CD14-positive monocyte (primary cell): ENCODE data around the gene NDUFS6. TPM values are rescaled to one million over a fixed set of nuclear protein-coding genes. Genes with fewer than 3 reads are reported as not detected.

Experiments
- DNase-seq, 3 donors: peaks; one replicate each; pipeline ENCODE4 v3.0.0-alpha.2; 2011 to 2022
- H2AFZ ChIP-seq: 2 replicates; pipeline ENCODE4 v1.6.0; 2012; ENCODE audit warnings: mild to moderate bottlenecking, low read depth, low read length, inconsistent platforms; ENCODE audit not compliant: insufficient read depth, poor library complexity, severe bottlenecking
- H3K27ac ChIP-seq, 2 donors: 1 replicate in 1 of 2; 2 replicates in 1 of 2; pipeline ENCODE4 v1.5.1; 2012 to 2013; ENCODE audit warnings: low read length in 2 of 2, control low read depth in 1 of 2, inconsistent platforms in 1 of 2, low read depth in 1 of 2, mild to moderate bottlenecking in 1 of 2
- H3K27me3 ChIP-seq, 2 donors: one replicate each; pipeline versions ENCODE4 v1.6.0 to v1.6.1; 2011 to 2013; ENCODE audit warnings: low read length in 2 of 2; ENCODE audit not compliant: control insufficient read depth in 2 of 2, insufficient read depth in 2 of 2
- H3K36me3 ChIP-seq, 2 donors: replicated peaks in 1 of 2; 1 replicate in 1 of 2; 2 replicates in 1 of 2; pipeline versions ENCODE4 v1.5.1 to v1.6.1; 2012 to 2013; ENCODE audit warnings: low read length in 2 of 2, control low read depth in 1 of 2, inconsistent platforms in 1 of 2, mild to moderate bottlenecking in 1 of 2; ENCODE audit not compliant: insufficient read depth in 2 of 2, control insufficient read depth in 1 of 2
- H3K4me1 ChIP-seq, 2 donors: 1 replicate in 1 of 2; 2 replicates in 1 of 2; pipeline versions ENCODE4 v1.5.1 to v1.6.1; 2012 to 2013; ENCODE audit warnings: low read length in 2 of 2, control low read depth in 1 of 2, inconsistent platforms in 1 of 2, mild to moderate bottlenecking in 1 of 2, moderate library complexity in 1 of 2; ENCODE audit not compliant: insufficient read depth in 2 of 2, control insufficient read depth in 1 of 2
- H3K4me2 ChIP-seq: replicated peaks from 2 replicates; pipeline ENCODE3; 2012; ENCODE audit warnings: low read length, moderate library complexity, mild to moderate bottlenecking; ENCODE audit not compliant: poor library complexity, severe bottlenecking; ENCODE audit errors: extremely low read depth
- H3K4me3 ChIP-seq, 3 experiments: fragments of 200-600 bp in 1 of 3; sonication (generic) in 1 of 3; replicated peaks in 1 of 3; 1 replicate in 2 of 3; 2 replicates in 1 of 3; pipeline ENCODE4 v1.5.1; 2011 to 2013; ENCODE audit warnings: low read length in 3 of 3, mild to moderate bottlenecking in 3 of 3, control low read depth in 2 of 3, low read depth in 2 of 3, inconsistent platforms in 1 of 3, moderate library complexity in 1 of 3
- H3K79me2 ChIP-seq: 2 replicates; pipeline ENCODE4 v1.6.0; 2012; ENCODE audit warnings: mild to moderate bottlenecking, control low read depth, inconsistent platforms, low read length, moderate library complexity; ENCODE audit not compliant: insufficient read depth
- H3K9ac ChIP-seq: 2 replicates; pipeline ENCODE4 v1.6.0; 2017; ENCODE audit warnings: low read length, mild to moderate bottlenecking; ENCODE audit not compliant: insufficient read depth, poor library complexity, severe bottlenecking
- H3K9me3 ChIP-seq, 2 donors: replicated peaks in 1 of 2; 1 replicate in 1 of 2; 2 replicates in 1 of 2; pipeline versions ENCODE4 v1.5.1 to v1.6.1; 2012 to 2013; ENCODE audit warnings: low read length in 2 of 2, control low read depth in 1 of 2; ENCODE audit not compliant: control insufficient read depth in 1 of 2, insufficient read depth in 1 of 2
- H4K20me1 ChIP-seq: 2 replicates; pipeline ENCODE4 v1.6.0; 2012; ENCODE audit warnings: mild to moderate bottlenecking, low read length, control low read depth, moderate library complexity; ENCODE audit not compliant: insufficient read depth
- H3K27ac Mint-ChIP-seq, 7 donors: one replicate each; pipeline ENCODE4 v1.8.0; 2020; ENCODE audit warnings: mild to moderate bottlenecking in 7 of 7, mixed read lengths in 7 of 7, moderate library complexity in 6 of 7, inconsistent platforms in 2 of 7
- H3K27me3 Mint-ChIP-seq, 3 donors: one replicate each; pipeline ENCODE4 v1.8.0; 2021 to 2022; ENCODE audit warnings: low read depth in 3 of 3, mild to moderate bottlenecking in 3 of 3, mixed read lengths in 3 of 3, moderate library complexity in 3 of 3, inconsistent platforms in 1 of 3
- H3K36me3 Mint-ChIP-seq, 2 donors: one replicate each; pipeline ENCODE4 v1.8.0; 2020; ENCODE audit warnings: mixed read lengths in 2 of 2, inconsistent platforms in 1 of 2, mild to moderate bottlenecking in 1 of 2
- H3K4me1 Mint-ChIP-seq: one replicate; pipeline ENCODE4 v1.8.0; 2020; ENCODE audit warnings: mild to moderate bottlenecking, mixed read lengths
- H3K4me3 Mint-ChIP-seq, 2 donors: one replicate each; pipeline ENCODE4 v1.8.0; 2020; ENCODE audit warnings: mild to moderate bottlenecking in 2 of 2, mixed read lengths in 2 of 2, moderate library complexity in 1 of 2
- H3K9me3 Mint-ChIP-seq, 7 donors: one replicate each; pipeline ENCODE4 v1.8.0; 2020 to 2022; ENCODE audit warnings: mixed read lengths in 7 of 7, mild to moderate bottlenecking in 6 of 7, moderate library complexity in 6 of 7, inconsistent platforms in 2 of 7
- WGBS: methylation state at CpG from one replicate; pipeline ENCODE4 v1.1.5; 2013; ENCODE audit warnings: missing lambda C conversion rate; ENCODE audit not compliant: insufficient coverage; 5-methylcytosine and 5-hydroxymethylcytosine counted together
- intact Hi-C, 2 donors: fragments of 100-400 bp; cut with micrococcal nuclease; formaldehyde crosslinking; loops; one replicate each; pipeline versions ENCODE4 v1.15.0 to v1.15.1; 2023
- polyA plus RNA-seq, 3 donors: library from polyadenylated mRNA; depleted of rRNA in 1 of 3; unstranded in 2 of 3; stranded (reverse) in 1 of 3; fragments of 300-500 nt in 2 of 3; fragments of >200 nt in 1 of 3; fragmentation: Illumina TruSeq in 2 of 3; gene quantifications; 1 replicate in 2 of 3; 2 replicates in 1 of 3; pipeline ENCODE4 v1.2.3, GENCODE V29; 2012 to 2021
- TF ChIP-seq, protein P1 (sequence below): fragments of 200-600 bp; IDR thresholded peaks from one replicate; pipeline ENCODE4 v1.8.0; 2022; ENCODE audit warnings: antibody characterized with exemption, mild to moderate bottlenecking

Gene NDUFS6
- polyA plus RNA-seq, 3 donors = 20.5 to 62.3 (median 62.2) TPM

DNA sequence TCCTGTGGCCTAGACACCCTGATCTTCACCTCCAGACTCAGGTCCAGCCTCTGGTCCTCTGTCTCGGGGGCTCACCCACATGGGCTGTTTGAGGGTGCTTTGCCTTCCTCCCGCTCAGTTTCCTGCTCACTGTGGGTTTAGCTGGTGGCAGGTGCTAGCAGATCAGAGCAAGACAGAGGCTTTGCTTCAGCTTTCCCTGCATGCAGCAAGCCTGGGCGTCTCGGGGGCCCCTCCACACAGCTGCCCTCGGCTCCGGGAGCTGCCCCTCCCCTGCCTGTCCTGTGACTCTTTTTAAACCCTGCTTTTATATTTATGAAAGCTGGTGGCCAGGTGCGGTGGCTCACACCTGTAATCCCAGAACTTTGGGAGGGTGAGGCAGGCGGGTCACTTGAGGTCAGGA, 16.1 kb upstream of the NDUFS6 start:
- Mint-ChIP-seq H3K36me3 (no peaks in the 10 kb centered on the region), H3K27ac (no peak overlapping the region), H3K4me1 (no peaks in the 10 kb centered on the region), H3K4me3 (no peak overlapping the region), H3K27me3 (peaks cover 2 to 11% (median 6%) of the 10 kb centered on the region in 3 donors), H3K9me3 (no peaks in the 10 kb centered on the region)
- H3K27me3 ChIP-seq = peaks cover 0 to 3% of the 10 kb centered on the region in 2 donors
- intact Hi-C loops = no loop called here
- H3K9ac ChIP-seq = no peak overlapping the region
- H4K20me1 ChIP-seq = no peaks in the 10 kb centered on the region
- no peak overlapping the region for H2AFZ ChIP-seq
- no peaks in the 10 kb centered on the region for H3K4me1 ChIP-seq
- no peak overlapping the region for H3K27ac ChIP-seq
- TF ChIP-seq, protein P1, sequence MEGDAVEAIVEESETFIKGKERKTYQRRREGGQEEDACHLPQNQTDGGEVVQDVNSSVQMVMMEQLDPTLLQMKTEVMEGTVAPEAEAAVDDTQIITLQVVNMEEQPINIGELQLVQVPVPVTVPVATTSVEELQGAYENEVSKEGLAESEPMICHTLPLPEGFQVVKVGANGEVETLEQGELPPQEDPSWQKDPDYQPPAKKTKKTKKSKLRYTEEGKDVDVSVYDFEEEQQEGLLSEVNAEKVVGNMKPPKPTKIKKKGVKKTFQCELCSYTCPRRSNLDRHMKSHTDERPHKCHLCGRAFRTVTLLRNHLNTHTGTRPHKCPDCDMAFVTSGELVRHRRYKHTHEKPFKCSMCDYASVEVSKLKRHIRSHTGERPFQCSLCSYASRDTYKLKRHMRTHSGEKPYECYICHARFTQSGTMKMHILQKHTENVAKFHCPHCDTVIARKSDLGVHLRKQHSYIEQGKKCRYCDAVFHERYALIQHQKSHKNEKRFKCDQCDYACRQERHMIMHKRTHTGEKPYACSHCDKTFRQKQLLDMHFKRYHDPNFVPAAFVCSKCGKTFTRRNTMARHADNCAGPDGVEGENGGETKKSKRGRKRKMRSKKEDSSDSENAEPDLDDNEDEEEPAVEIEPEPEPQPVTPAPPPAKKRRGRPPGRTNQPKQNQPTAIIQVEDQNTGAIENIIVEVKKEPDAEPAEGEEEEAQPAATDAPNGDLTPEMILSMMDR = no peak
- DNase-seq = no peak
- H3K4me2 ChIP-seq = no peak overlapping the region
- no peaks in the 10 kb centered on the region for H3K79me2 ChIP-seq
- H3K9me3 ChIP-seq = no peaks in the 10 kb centered on the region
- no peaks in the 10 kb centered on the region for H3K36me3 ChIP-seq
- H3K4me3 ChIP-seq = no peak overlapping the region
- WGBS = 69% methylated on average over 5 of the region's 8 CpGs

- Mint-ChIP-seq H3K27ac (no peak overlapping the region), H3K27me3 (peaks cover 2 to 16% (median 4%) of the 10 kb centered on the region in 3 donors), H3K4me3 (no peak overlapping the region), H3K36me3 (no peaks in the 10 kb centered on the region), H3K4me1 (no peaks in the 10 kb centered on the region), H3K9me3 (no peaks in the 10 kb centered on the region)
- 90% methylated on average over 12 of the region's 13 CpGs for WGBS
- peaks cover 0 to 3% of the 10 kb centered on the region in 2 donors for H3K27me3 ChIP-seq
- H3K36me3 ChIP-seq = no peaks in the 10 kb centered on the region
- H3K9me3 ChIP-seq = no peaks in the 10 kb centered on the region
- no peak overlapping the region for H3K9ac ChIP-seq
- TF ChIP-seq, protein P1 = no peak
- no peak overlapping the region for H2AFZ ChIP-seq
- H3K79me2 ChIP-seq = no peaks in the 10 kb centered on the region
- intact Hi-C loops = no loop called here
- H4K20me1 ChIP-seq = no peaks in the 10 kb centered on the region
- H3K4me2 ChIP-seq = no peak overlapping the region
- H3K4me1 ChIP-seq = no peaks in the 10 kb centered on the region
- H3K27ac ChIP-seq = no peak overlapping the region
- DNase-seq = no peak
- no peak overlapping the region for H3K4me3 ChIP-seq
Measured at GRCh38 chr5:1785984-1786383, 15.2 kb upstream of the NDUFS6 start.
